IMR-90 (cell line): ENCODE measurements around the gene TTLL8. TPM values are rescaled to one million over a fixed set of nuclear protein-coding genes. Genes with fewer than 3 reads are reported as not detected.
A peak's percentile ranks its signal among the peaks of the same experiment; 100 is the strongest.

Experiments used
- CHD1 ChIP-seq: IDR thresholded peaks from 2 replicates; pipeline ENCODE4 v1.6.1; 2012; ENCODE audit warnings: low read depth, low read length, improper control_type of control experiment
- CTCF ChIP-seq: conservative IDR thresholded peaks from 2 replicates; pipeline ENCODE4 v1.5.1; 2012; ENCODE audit warnings: mild to moderate bottlenecking, low read depth, low read length, improper control_type of control experiment
- FOS ChIP-seq: fragments of 150-350 bp; IDR thresholded peaks from 2 replicates; pipeline ENCODE4 v1.6.1; 2016; ENCODE audit warnings: low read depth, low read length
- polyA plus RNA-seq, 3 experiments: library from polyadenylated mRNA; depleted of rRNA; stranded (reverse); fragments of >200 nt; gene quantifications; 2 replicates each; pipeline ENCODE4 v1.2.3, GENCODE V29; 2012; ENCODE audit warnings: low replicate concordance in 1 of 3
- total RNA-seq: library from RNA; depleted of rRNA; stranded (reverse); fragments of >200 nt; gene quantifications from 2 replicates; pipeline ENCODE4 v1.2.3, GENCODE V29; 2012

TTLL8 gene
- total and polyA plus RNA-seq, 2 of the 4 experiments (the other 2 are of a cell fraction) = not detected

- TF ChIP-seq CTCF (no peak), CHD1 (no peak), FOS (peak; percentile 100)
These were observed 87.4 kb downstream of the TTLL8 start (continued) for GRCh38 chr22:49970528-49971231.
